ENCODE data around the gene PYURF. TPM values are rescaled to one million over a fixed set of nuclear protein-coding genes. Genes with fewer than 3 reads are reported as not detected.
"Not testable (repeated sequence)": the region's sequence is repeated elsewhere in the genome, so short reads cannot be mapped to it uniquely, and the experiment has no call there.

Gene PYURF, protein sequence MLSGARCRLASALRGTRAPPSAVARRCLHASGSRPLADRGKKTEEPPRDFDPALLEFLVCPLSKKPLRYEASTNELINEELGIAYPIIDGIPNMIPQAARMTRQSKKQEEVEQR
- 79.5 and 88.2 TPM in 2 replicates for total RNA-seq

DNA sequence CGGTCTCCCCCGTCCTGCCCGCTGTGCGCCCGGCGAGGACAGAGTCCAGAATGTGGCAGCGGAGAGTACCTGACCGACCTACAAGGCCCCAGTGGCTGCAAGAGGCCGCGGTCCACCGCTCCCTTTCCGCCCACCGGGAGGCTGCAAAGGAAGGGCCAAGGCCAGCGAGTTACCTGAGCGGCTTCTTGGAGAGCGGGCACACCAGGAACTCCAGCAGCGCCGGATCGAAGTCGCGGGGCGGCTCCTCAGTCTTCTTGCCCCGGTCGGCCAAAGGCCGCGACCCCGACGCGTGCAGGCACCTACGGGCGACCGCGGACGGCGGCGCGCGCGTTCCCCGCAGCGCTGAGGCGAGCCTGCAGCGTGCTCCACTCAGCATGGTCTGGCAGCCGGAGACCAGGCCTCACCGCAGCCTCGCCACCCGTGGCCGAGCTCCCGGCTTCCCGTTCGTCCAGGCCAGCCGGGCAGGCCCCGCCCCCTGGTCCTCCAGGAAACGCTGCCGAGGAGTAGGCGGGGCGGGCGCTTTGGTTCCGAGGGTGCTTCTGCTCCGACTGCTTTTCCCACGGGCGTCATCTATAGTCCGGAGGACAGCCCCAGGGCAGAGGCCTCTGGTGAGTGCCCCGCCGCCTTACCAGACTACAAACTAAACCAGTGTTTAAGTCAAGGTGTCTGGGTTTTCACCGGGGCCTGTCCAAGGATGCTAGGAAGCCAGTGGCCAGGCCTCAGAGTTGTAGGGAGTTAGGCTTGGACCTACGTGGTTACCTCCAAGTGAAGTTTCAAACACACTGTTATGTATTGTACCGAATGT, at the start of gene PYURF:
PYURF (minus strand) TSS at position 452 of the 805 bp plus-strand sequence; CDS start at position 376, 76 bp downstream.
- no peak for TF ChIP-seq CTCF (IDR thresholded peaks at IDR 0.05; ENCODE audit: insufficient read depth, low read length, poor library complexity, severe bottlenecking)
- peak; percentile 74 for DNase-seq (ENCODE audit: low read depth)
- Histone ChIP-seq H3K27me3 (ENCODE audit: control insufficient read depth, insufficient read depth, low read length) (no peaks in the 10 kb centered on the region), H3K36me3 (ENCODE audit: control insufficient read depth, insufficient read depth, low read length) (no peaks in the 10 kb centered on the region), H3K4me3 (ENCODE audit: low read depth, low read length) (peak within 1 kb of the TSS; percentile 97)

DNA sequence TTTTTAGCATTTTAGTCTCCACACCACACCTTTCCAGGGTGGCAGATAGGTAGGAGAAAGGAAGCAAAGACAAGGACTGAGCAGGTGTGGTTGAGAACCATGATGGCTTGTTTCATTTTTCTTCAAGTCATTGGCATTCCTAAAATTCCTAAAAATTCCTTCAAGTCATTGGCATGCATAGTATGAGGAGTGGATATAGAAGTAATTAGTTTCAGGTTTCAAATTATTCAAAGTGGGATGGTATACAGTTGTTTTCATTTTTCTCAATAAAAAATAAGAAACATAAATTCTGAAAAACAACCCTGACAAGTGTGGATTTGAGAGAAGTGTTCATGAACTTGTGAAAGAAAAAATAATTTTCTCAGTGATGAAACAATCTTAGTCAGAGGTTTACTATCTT, 46.4 kb upstream of the PYURF start:
- Histone ChIP-seq H3K36me3 (ENCODE audit: control insufficient read depth, insufficient read depth, low read length) (no peaks in the 10 kb centered on the region), H3K4me3 (ENCODE audit: low read depth, low read length) (no peak overlapping the region), H3K27me3 (ENCODE audit: control insufficient read depth, insufficient read depth, low read length) (no peaks in the 10 kb centered on the region)
- no peak for DNase-seq (ENCODE audit: low read depth)
- TF ChIP-seq CTCF (IDR thresholded peaks at IDR 0.05; ENCODE audit: insufficient read depth, low read length, poor library complexity, severe bottlenecking): no peak

DNA sequence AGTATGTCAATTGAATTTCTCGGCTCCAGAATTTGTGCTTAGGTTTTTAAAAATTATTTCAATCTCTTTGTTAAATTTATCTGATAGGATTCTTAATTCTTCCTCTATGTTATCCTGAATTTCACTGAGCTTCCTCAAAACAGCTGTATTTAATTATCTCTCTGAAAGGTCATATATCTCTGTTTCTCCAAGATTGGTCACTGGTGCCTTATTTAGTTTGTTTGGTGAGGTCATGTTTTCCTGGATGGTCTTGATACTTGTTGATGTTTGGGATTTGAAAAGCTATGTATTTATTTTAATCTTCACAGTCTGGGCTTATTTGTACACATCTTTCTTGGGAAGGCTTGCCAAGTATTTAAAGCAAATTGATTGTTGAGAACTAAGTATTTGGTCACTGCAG, 44.0 kb upstream of the PYURF start:
- Histone ChIP-seq H3K27me3 (ENCODE audit: control insufficient read depth, insufficient read depth, low read length) (no peaks in the 10 kb centered on the region), H3K4me3 (ENCODE audit: low read depth, low read length) (no peak overlapping the region), H3K36me3 (ENCODE audit: control insufficient read depth, insufficient read depth, low read length) (no peaks in the 10 kb centered on the region)
- DNase-seq (ENCODE audit: low read depth): no peak
- no peak for TF ChIP-seq CTCF (IDR thresholded peaks at IDR 0.05; ENCODE audit: insufficient read depth, low read length, poor library complexity, severe bottlenecking)

DNA sequence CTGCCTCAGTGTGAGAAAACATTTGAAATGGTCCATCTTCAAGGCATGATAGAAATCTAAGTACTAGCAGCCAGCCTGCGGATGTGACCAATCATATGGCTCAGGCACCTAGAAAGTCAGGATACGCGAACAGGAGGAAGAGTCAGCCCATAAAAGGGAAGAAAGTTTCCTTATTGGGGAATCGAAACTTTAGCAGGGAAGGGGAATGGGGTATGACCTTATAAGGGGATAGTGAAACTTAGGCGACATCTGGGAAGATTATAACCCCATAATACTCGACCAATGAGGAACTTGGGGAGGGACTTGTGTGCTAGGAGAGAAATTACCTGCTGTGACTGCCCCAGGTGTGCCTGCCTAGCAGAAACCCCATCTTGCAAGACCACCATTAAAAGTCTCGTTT, 26.2 kb upstream of the PYURF start:
- Histone ChIP-seq H3K4me3 (ENCODE audit: low read depth, low read length) (no peak overlapping the region), H3K36me3 (ENCODE audit: control insufficient read depth, insufficient read depth, low read length) (no peaks in the 10 kb centered on the region), H3K27me3 (ENCODE audit: control insufficient read depth, insufficient read depth, low read length) (no peaks in the 10 kb centered on the region)
- no peak for DNase-seq (ENCODE audit: low read depth)
- TF ChIP-seq CTCF (IDR thresholded peaks at IDR 0.05; ENCODE audit: insufficient read depth, low read length, poor library complexity, severe bottlenecking): no peak

- H3K36me3 ChIP-seq (ENCODE audit: control insufficient read depth, insufficient read depth, low read length); DNase-seq (ENCODE audit: low read depth); H3K27me3 ChIP-seq (ENCODE audit: control insufficient read depth, insufficient read depth, low read length); H3K4me3 ChIP-seq (ENCODE audit: low read depth, low read length): not testable (repeated sequence)
- TF ChIP-seq CTCF (IDR thresholded peaks at IDR 0.05; ENCODE audit: insufficient read depth, low read length, poor library complexity, severe bottlenecking): peak; percentile 54
These were observed 15.9 kb upstream of the PYURF start for GRCh38 chr4:88539322-88540068.

Measured in kidney epithelial cell (primary cell).